BJ (cell line): ENCODE results near the gene C2CD2. TPM values are rescaled to one million over a fixed set of nuclear protein-coding genes. Genes with fewer than 3 reads are reported as not detected.

ENCODE experiments used
- CTCF ChIA-PET: fragments of 350-600 bp; formaldehyde crosslinking; extraction: SDS; loops from one replicate; lab custom pipeline; 2021; ENCODE audit warnings: antibody characterized with exemption, inconsistent platforms; lab: Yijun Ruan, JAX
- POLR2A ChIA-PET: fragments of 300-600 bp; sonication (Branson Sonifier 250); formaldehyde crosslinking; extraction: SDS; loops from one replicate; lab custom pipeline; 2021; ENCODE audit warnings: antibody characterized with exemption; lab: Charles Lee
- DNase-seq: peaks from one replicate; pipeline ENCODE4 v3.0.0-alpha.2; 2011; ENCODE audit warnings: low read depth
- H3K27me3 ChIP-seq: 2 replicates; pipeline ENCODE4 v1.6.0; 2011; ENCODE audit warnings: low read length; ENCODE audit not compliant: control insufficient read depth, insufficient read depth
- H3K36me3 ChIP-seq: 2 replicates; pipeline ENCODE4 v1.5.1; 2011; ENCODE audit warnings: low read length; ENCODE audit not compliant: control insufficient read depth, insufficient read depth
- H3K4me3 ChIP-seq: 2 replicates; pipeline ENCODE4 v1.5.1; 2011; ENCODE audit warnings: low read depth, mild to moderate bottlenecking, control low read depth, low read length
- CTCF ChIP-seq: IDR thresholded peaks from 2 replicates; pipeline ENCODE4 v1.5.1; 2011; ENCODE audit warnings: low read depth, mild to moderate bottlenecking, control low read depth, inconsistent platforms, low read length, moderate library complexity; ENCODE audit not compliant: insufficient read depth
- polyA plus RNA-seq: library from polyadenylated mRNA; depleted of rRNA; stranded (reverse); fragments of >200 nt; gene quantifications from 2 replicates; pipeline ENCODE4 v1.2.3, GENCODE V29; 2011

Gene C2CD2
- polyA plus RNA-seq, 1 experiment: 21.9 TPM

- Histone ChIP-seq H3K36me3 (peaks cover 17% of the 10 kb centered on the region), H3K27me3 (no peaks in the 10 kb centered on the region), H3K4me3 (no peak overlapping the region)
- no peak for DNase-seq
- POLR2A ChIA-PET: no interaction called here
- no peak for TF ChIP-seq CTCF
- CTCF ChIA-PET: interaction anchor here (1.4 to 1.9 kb wide), 2 partner anchors 13 kb away, joined by 4 read pairs; no protein-coding TSS in a partner anchor
Observed at GRCh38 chr21:41919666-41920398, 34.0 kb downstream of the C2CD2 start.

GRCh38 chr21:41918561-41919358 lies 35.1 kb downstream of the C2CD2 start:
- peaks cover 18% of the 10 kb centered on the region for H3K36me3 ChIP-seq
- ChIA-PET POLR2A (no interaction called here), CTCF (no interaction called here)
- no peak overlapping the region for H3K4me3 ChIP-seq
- no peaks in the 10 kb centered on the region for H3K27me3 ChIP-seq
- TF ChIP-seq CTCF: no peak
- DNase-seq: no peak

- ChIA-PET POLR2A (no interaction called here), CTCF (no interaction called here)
- no peak for DNase-seq
- no peak overlapping the region for H3K4me3 ChIP-seq
- no peak for TF ChIP-seq CTCF
- H3K27me3 ChIP-seq: no peaks in the 10 kb centered on the region
- H3K36me3 ChIP-seq: peaks cover 22% of the 10 kb centered on the region
Observed at GRCh38 chr21:41917531-41917930, 36.3 kb downstream of the C2CD2 start.

GRCh38 chr21:41916888-41917433 lies 36.9 kb downstream of the C2CD2 start:
- no peak overlapping the region for H3K4me3 ChIP-seq
- H3K27me3 ChIP-seq: no peaks in the 10 kb centered on the region
- ChIA-PET POLR2A (no interaction called here), CTCF (interaction anchor here (1.1 kb wide), 1 partner anchor 201 kb away, joined by 3 read pairs; no protein-coding TSS in a partner anchor)
- H3K36me3 ChIP-seq: peaks cover 24% of the 10 kb centered on the region
- no peak for DNase-seq
- no peak for TF ChIP-seq CTCF

- Histone ChIP-seq H3K36me3 (peaks cover 27% of the 10 kb centered on the region), H3K27me3 (no peaks in the 10 kb centered on the region), H3K4me3 (no peak overlapping the region)
- TF ChIP-seq CTCF: no peak
- DNase-seq: no peak
- POLR2A ChIA-PET: no interaction called here
- CTCF ChIA-PET: interaction anchor here (1.2 kb wide), 1 partner anchor 13 kb away, joined by 3 read pairs; no protein-coding TSS in a partner anchor
Observed at GRCh38 chr21:41914965-41915364, 38.9 kb downstream of the C2CD2 start.
